ENCODE data around the gene CNDP2.

DNA sequence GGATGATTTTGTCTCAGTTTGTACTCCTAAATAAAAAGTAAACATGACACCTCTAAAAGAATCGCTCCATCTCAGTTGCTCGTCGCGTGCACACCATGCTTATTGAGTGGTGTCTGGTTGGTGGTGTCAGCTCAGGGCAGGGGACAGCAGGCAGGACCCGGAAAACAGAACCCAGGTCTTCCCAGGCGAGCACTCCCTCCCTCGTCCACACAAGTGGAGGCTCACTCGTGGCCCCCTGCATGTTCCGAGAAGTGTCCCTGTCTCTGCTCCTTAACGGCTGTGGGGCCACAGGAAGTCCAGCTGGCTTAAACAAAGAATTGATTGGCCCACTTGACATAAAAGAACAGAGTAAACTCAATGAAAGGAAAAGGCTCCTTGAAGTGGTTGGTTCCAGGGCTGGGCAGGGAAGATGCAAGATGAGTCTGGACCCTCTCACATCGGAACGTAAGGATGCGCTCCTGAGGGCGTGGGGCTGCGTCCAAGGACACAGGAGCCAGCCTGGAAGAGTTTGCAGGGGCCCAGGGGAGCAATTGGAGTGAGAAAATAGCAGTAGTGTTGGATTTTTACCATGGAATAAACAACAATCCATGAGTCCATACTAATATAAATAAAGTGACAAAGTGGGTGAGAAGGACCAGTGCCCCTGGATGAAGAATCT is 25.0 kb downstream of the CNDP2 start:
- no peak for TF ChIP-seq POLR2A (IDR thresholded peaks at IDR 0.05)
- TF ChIP-seq, protein P1, sequence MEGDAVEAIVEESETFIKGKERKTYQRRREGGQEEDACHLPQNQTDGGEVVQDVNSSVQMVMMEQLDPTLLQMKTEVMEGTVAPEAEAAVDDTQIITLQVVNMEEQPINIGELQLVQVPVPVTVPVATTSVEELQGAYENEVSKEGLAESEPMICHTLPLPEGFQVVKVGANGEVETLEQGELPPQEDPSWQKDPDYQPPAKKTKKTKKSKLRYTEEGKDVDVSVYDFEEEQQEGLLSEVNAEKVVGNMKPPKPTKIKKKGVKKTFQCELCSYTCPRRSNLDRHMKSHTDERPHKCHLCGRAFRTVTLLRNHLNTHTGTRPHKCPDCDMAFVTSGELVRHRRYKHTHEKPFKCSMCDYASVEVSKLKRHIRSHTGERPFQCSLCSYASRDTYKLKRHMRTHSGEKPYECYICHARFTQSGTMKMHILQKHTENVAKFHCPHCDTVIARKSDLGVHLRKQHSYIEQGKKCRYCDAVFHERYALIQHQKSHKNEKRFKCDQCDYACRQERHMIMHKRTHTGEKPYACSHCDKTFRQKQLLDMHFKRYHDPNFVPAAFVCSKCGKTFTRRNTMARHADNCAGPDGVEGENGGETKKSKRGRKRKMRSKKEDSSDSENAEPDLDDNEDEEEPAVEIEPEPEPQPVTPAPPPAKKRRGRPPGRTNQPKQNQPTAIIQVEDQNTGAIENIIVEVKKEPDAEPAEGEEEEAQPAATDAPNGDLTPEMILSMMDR (IDR thresholded peaks at IDR 0.05), result no peak

Data from adrenal gland (tissue), 5 donors.